Glomerular visceral epithelial cell (primary cell): ENCODE data around the gene AGFG2.
"Not testable (repeated sequence)": the region's sequence is repeated elsewhere in the genome, so short reads cannot be mapped to it uniquely, and the experiment has no call there.

Experiments used
- DNase-seq: peaks from one replicate; pipeline ENCODE4 v3.0.0-alpha.2; 2016; ENCODE audit errors: extremely low spot score

The AGFG2 gene

GRCh38 chr7:100520138-100520537 lies 18.9 kb upstream of the AGFG2 start:
- DNase-seq: no peak

GRCh38 chr7:100521076-100521475 lies 17.9 kb upstream of the AGFG2 start:
- no peak for DNase-seq

GRCh38 chr7:100521909-100522593 lies 17.0 kb upstream of the AGFG2 start:
- DNase-seq: not testable (repeated sequence)

GRCh38 chr7:100523192-100523591 lies 15.8 kb upstream of the AGFG2 start:
- not testable (repeated sequence) for DNase-seq

- DNase-seq: not testable (repeated sequence)
Measured at GRCh38 chr7:100528108-100528866, 10.7 kb upstream of the AGFG2 start.

GRCh38 chr7:100532165-100533022 lies 6.6 kb upstream of the AGFG2 start:
- DNase-seq: no peak

GRCh38 chr7:100535982-100536381 lies 3.0 kb upstream of the AGFG2 start:
- not testable (repeated sequence) for DNase-seq

GRCh38 chr7:100536695-100537094 lies 2.3 kb upstream of the AGFG2 start:
- not testable (repeated sequence) for DNase-seq

GRCh38 chr7:100538348-100538653 lies 702 bp upstream of the AGFG2 start:
- DNase-seq: no peak

- no peak for DNase-seq
Measured at GRCh38 chr7:100539436-100540006, 518 bp downstream of the AGFG2 start.

GRCh38 chr7:100540073-100540723 lies 1.2 kb downstream of the AGFG2 start:
- peak; percentile 22 for DNase-seq

GRCh38 chr7:100541309-100541708 lies 2.3 kb downstream of the AGFG2 start:
- DNase-seq: not testable (repeated sequence)

GRCh38 chr7:100543586-100543985 lies 4.6 kb downstream of the AGFG2 start:
- no peak for DNase-seq

GRCh38 chr7:100544386-100544785 lies 5.4 kb downstream of the AGFG2 start:
- no peak for DNase-seq

GRCh38 chr7:100544967-100545359 lies 6.0 kb downstream of the AGFG2 start:
- no peak for DNase-seq

- peak; percentile 81 for DNase-seq
Measured at GRCh38 chr7:100545360-100546128, 6.5 kb downstream of the AGFG2 start.

GRCh38 chr7:100546129-100546925 lies 7.3 kb downstream of the AGFG2 start:
- DNase-seq: no peak

- no peak for DNase-seq
Measured at GRCh38 chr7:100546926-100547800, 8.2 kb downstream of the AGFG2 start.

GRCh38 chr7:100547872-100548271 lies 8.9 kb downstream of the AGFG2 start:
- no peak for DNase-seq
